ENCODE measurements around the gene VSIG8.

DNA sequence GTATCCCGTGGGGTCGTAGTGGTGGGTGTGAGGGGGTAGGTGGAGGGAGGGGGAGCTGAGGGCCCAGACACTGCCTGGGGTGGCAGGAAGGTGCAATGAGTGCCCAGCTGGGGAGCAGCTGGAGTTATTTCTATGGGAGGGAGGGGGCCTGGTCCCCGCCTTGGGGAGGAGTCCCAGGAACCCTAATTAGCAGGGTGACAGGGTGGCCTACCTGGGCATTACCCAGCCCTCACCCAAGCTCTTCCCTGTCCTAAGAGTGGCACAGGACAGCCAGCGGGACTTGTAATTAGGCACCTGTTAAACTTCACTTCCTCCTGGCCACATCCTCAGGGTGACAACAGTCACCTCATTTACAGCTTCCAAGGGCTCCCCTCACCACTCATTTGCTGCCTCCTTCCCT, at the start of gene VSIG8:
- TF ChIP-seq, protein P1, sequence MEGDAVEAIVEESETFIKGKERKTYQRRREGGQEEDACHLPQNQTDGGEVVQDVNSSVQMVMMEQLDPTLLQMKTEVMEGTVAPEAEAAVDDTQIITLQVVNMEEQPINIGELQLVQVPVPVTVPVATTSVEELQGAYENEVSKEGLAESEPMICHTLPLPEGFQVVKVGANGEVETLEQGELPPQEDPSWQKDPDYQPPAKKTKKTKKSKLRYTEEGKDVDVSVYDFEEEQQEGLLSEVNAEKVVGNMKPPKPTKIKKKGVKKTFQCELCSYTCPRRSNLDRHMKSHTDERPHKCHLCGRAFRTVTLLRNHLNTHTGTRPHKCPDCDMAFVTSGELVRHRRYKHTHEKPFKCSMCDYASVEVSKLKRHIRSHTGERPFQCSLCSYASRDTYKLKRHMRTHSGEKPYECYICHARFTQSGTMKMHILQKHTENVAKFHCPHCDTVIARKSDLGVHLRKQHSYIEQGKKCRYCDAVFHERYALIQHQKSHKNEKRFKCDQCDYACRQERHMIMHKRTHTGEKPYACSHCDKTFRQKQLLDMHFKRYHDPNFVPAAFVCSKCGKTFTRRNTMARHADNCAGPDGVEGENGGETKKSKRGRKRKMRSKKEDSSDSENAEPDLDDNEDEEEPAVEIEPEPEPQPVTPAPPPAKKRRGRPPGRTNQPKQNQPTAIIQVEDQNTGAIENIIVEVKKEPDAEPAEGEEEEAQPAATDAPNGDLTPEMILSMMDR (IDR thresholded peaks at IDR 0.05) = no peak
- TF ChIP-seq POLR2A (IDR thresholded peaks at IDR 0.05) = no peak

Measured in ovary (tissue), 3 donors.